Mucosa of stomach (tissue), 1 donor: Measurements from ENCODE around the gene HBA2.
"Not testable (repeated sequence)": the region's sequence is repeated elsewhere in the genome, so short reads cannot be mapped to it uniquely, and the experiment has no call there.

Source experiments
- H3K27me3 ChIP-seq: one replicate; pipeline ENCODE4 v1.7.0; 2013; ENCODE audit warnings: mild to moderate bottlenecking, low read length; ENCODE audit not compliant: control insufficient read depth, insufficient read depth
- H3K36me3 ChIP-seq: one replicate; pipeline ENCODE4 v1.7.0; 2013; ENCODE audit warnings: low read length; ENCODE audit not compliant: control insufficient read depth, insufficient read depth
- H3K4me1 ChIP-seq: one replicate; pipeline ENCODE4 v1.7.0; 2013; ENCODE audit warnings: mild to moderate bottlenecking, low read length; ENCODE audit not compliant: control insufficient read depth, insufficient read depth
- H3K4me3 ChIP-seq: one replicate; pipeline ENCODE4 v1.7.0; 2013; ENCODE audit warnings: low read length
- H3K9ac ChIP-seq: one replicate; pipeline ENCODE4 v1.7.0; 2013; ENCODE audit warnings: mild to moderate bottlenecking, low read length, moderate library complexity
- H3K9me3 ChIP-seq: one replicate; pipeline ENCODE4 v1.7.0; 2013; ENCODE audit warnings: mild to moderate bottlenecking, low read length, moderate library complexity; ENCODE audit not compliant: control insufficient read depth
- donor health status: Pancreatic carcinoma.

The HBA2 gene

GRCh38 chr16:162271-162991 lies 10.2 kb upstream of the HBA2 start:
- no peak overlapping the region for H3K4me3 ChIP-seq
- H3K36me3 ChIP-seq: no peaks in the 10 kb centered on the region
- H3K9me3 ChIP-seq: no peaks in the 10 kb centered on the region
- peaks cover 9% of the 10 kb centered on the region for H3K4me1 ChIP-seq
- peaks cover 40% of the 10 kb centered on the region for H3K27me3 ChIP-seq
- H3K9ac ChIP-seq: no peak overlapping the region

- not testable (repeated sequence) for H3K9me3 ChIP-seq, H3K36me3 ChIP-seq, H3K9ac ChIP-seq, H3K4me1 ChIP-seq, H3K4me3 ChIP-seq
- peaks cover 47% of the 10 kb centered on the region for H3K27me3 ChIP-seq
Measured at GRCh38 chr16:163139-163538, 9.5 kb upstream of the HBA2 start.

GRCh38 chr16:163696-164095 lies 9.0 kb upstream of the HBA2 start:
- H3K27me3 ChIP-seq: peaks cover 52% of the 10 kb centered on the region
- not testable (repeated sequence) for H3K9me3 ChIP-seq, H3K9ac ChIP-seq, H3K4me3 ChIP-seq, H3K4me1 ChIP-seq, H3K36me3 ChIP-seq

- H3K4me3 ChIP-seq, H3K36me3 ChIP-seq, H3K9me3 ChIP-seq, H3K9ac ChIP-seq: not testable (repeated sequence)
- peaks cover 58% of the 10 kb centered on the region for H3K27me3 ChIP-seq
- H3K4me1 ChIP-seq: peaks cover 13% of the 10 kb centered on the region
Measured at GRCh38 chr16:164134-164823, 8.4 kb upstream of the HBA2 start.

GRCh38 chr16:164827-165538 lies 7.7 kb upstream of the HBA2 start:
- Histone ChIP-seq H3K9ac (no peak overlapping the region), H3K27me3 (peaks cover 59% of the 10 kb centered on the region), H3K36me3 (no peaks in the 10 kb centered on the region), H3K4me3 (no peak overlapping the region), H3K9me3 (no peaks in the 10 kb centered on the region), H3K4me1 (peaks cover 13% of the 10 kb centered on the region)

- H3K9ac ChIP-seq: no peak within 1 kb of the TSS
- peaks cover 62% of the 10 kb centered on the region for H3K27me3 ChIP-seq
- H3K4me1 ChIP-seq: peaks cover 13% of the 10 kb centered on the region
- no peaks in the 10 kb centered on the region for H3K9me3 ChIP-seq
- H3K4me3 ChIP-seq: no peak within 1 kb of the TSS
- no peaks in the 10 kb centered on the region for H3K36me3 ChIP-seq
Measured at GRCh38 chr16:165539-166374, 6.9 kb upstream of the HBA2 start, which contains the start of gene HBM. TSS of gene HBM (plus strand) at chr16:165978. CDS start at chr16:165998, 20 bp downstream.

- Histone ChIP-seq H3K9ac (no peak overlapping the region), H3K36me3 (no peaks in the 10 kb centered on the region), H3K4me3 (no peak overlapping the region), H3K4me1 (peaks cover 13% of the 10 kb centered on the region), H3K27me3 (peaks cover 62% of the 10 kb centered on the region), H3K9me3 (no peaks in the 10 kb centered on the region)
Measured at GRCh38 chr16:166375-167121, 6.1 kb upstream of the HBA2 start.

- H3K4me1 ChIP-seq: peaks cover 13% of the 10 kb centered on the region
- H3K9ac ChIP-seq: no peak overlapping the region
- peaks cover 66% of the 10 kb centered on the region for H3K27me3 ChIP-seq
- H3K36me3 ChIP-seq: no peaks in the 10 kb centered on the region
- no peak overlapping the region for H3K4me3 ChIP-seq
- no peaks in the 10 kb centered on the region for H3K9me3 ChIP-seq
Measured at GRCh38 chr16:167122-167690, 5.5 kb upstream of the HBA2 start.

GRCh38 chr16:168424-168823 lies 4.3 kb upstream of the HBA2 start:
- peaks cover 13% of the 10 kb centered on the region for H3K4me1 ChIP-seq
- H3K4me3 ChIP-seq: no peak overlapping the region
- peaks cover 62% of the 10 kb centered on the region for H3K27me3 ChIP-seq
- no peak overlapping the region for H3K9ac ChIP-seq
- H3K36me3 ChIP-seq: no peaks in the 10 kb centered on the region
- H3K9me3 ChIP-seq: no peaks in the 10 kb centered on the region

GRCh38 chr16:169014-169413 lies 3.7 kb upstream of the HBA2 start:
- Histone ChIP-seq H3K9me3 (no peaks in the 10 kb centered on the region), H3K4me1 (peaks cover 13% of the 10 kb centered on the region), H3K4me3 (no peak overlapping the region), H3K9ac (no peak overlapping the region), H3K36me3 (no peaks in the 10 kb centered on the region), H3K27me3 (peaks cover 63% of the 10 kb centered on the region)

GRCh38 chr16:170088-170507 lies 2.6 kb upstream of the HBA2 start:
- not testable (repeated sequence) for H3K36me3 ChIP-seq, H3K4me3 ChIP-seq, H3K9me3 ChIP-seq, H3K9ac ChIP-seq
- Histone ChIP-seq H3K4me1 (peaks cover 12% of the 10 kb centered on the region), H3K27me3 (peaks cover 70% of the 10 kb centered on the region)
